ENCODE data around the gene SIRPA.
"Not testable (repeated sequence)": the region's sequence is repeated elsewhere in the genome, so short reads cannot be mapped to it uniquely, and the experiment has no call there.

GRCh38 chr20:1921985-1922384 is 26.8 kb downstream of the SIRPA start:
- TF ChIP-seq CTCF (IDR thresholded peaks at IDR 0.05); TCF7 (CRISPR knock-in tag; IDR thresholded peaks at IDR 0.05; ENCODE audit: low read depth); PRDM15 (CRISPR knock-in tag; IDR thresholded peaks at IDR 0.05); CREB1 (CRISPR knock-in tag; IDR thresholded peaks at IDR 0.05); JUN (CRISPR knock-in tag; IDR thresholded peaks at IDR 0.05); KAT7 (CRISPR knock-in tag; IDR thresholded peaks at IDR 0.05; ENCODE audit: borderline replicate concordance); ZSCAN18 (CRISPR knock-in tag; IDR thresholded peaks at IDR 0.05); E2F1 (CRISPR knock-in tag; IDR thresholded peaks at IDR 0.05); ZBTB21 (CRISPR knock-in tag; IDR thresholded peaks at IDR 0.05; ENCODE audit: borderline replicate concordance); E2F4 (CRISPR knock-in tag; IDR thresholded peaks at IDR 0.05; ENCODE audit: borderline replicate concordance, low read depth); NR3C1 (CRISPR knock-in tag; conservative IDR thresholded peaks at IDR 0.05; ENCODE audit: low read depth): not testable (repeated sequence)
